Liver (tissue), 9 donors: ENCODE results near the gene UVSSA. TPM values are rescaled to one million over a fixed set of nuclear protein-coding genes. Genes with fewer than 3 reads are reported as not detected.

Experiments
- DNase-seq: peaks from one replicate; pipeline ENCODE4 v3.0.0-alpha.2; 2017; ENCODE audit warnings: low spot score
- H3K27ac ChIP-seq, 2 donors: one replicate each; pipeline ENCODE4 v1.7.0; 2013; ENCODE audit warnings: inconsistent platforms in 2 of 2, low read length in 2 of 2, control low read depth in 1 of 2, low read depth in 1 of 2, mild to moderate bottlenecking in 1 of 2
- H3K27me3 ChIP-seq, 4 donors: one replicate each; pipeline versions ENCODE4 v1.6.1 to v1.7.0; 2013; ENCODE audit warnings: low read length in 3 of 4, inconsistent platforms in 1 of 4, mild to moderate bottlenecking in 1 of 4, moderate library complexity in 1 of 4; ENCODE audit not compliant: control insufficient read depth in 4 of 4, insufficient read depth in 4 of 4
- H3K36me3 ChIP-seq, 4 donors: one replicate each; pipeline versions ENCODE4 v1.6.1 to v1.7.0; 2013; ENCODE audit warnings: low read length in 3 of 4, mild to moderate bottlenecking in 3 of 4, low read depth in 1 of 4, moderate library complexity in 1 of 4; ENCODE audit not compliant: control insufficient read depth in 4 of 4, insufficient read depth in 3 of 4
- H3K4me1 ChIP-seq, 4 donors: one replicate each; pipeline versions ENCODE4 v1.6.1 to v1.7.0; 2013; ENCODE audit warnings: low read length in 3 of 4, mild to moderate bottlenecking in 3 of 4, moderate library complexity in 1 of 4; ENCODE audit not compliant: control insufficient read depth in 4 of 4, insufficient read depth in 4 of 4
- H3K4me3 ChIP-seq, 3 donors: one replicate each; pipeline versions ENCODE4 v1.6.1 to v1.7.0; 2013; ENCODE audit warnings: low read length in 3 of 3, control low read depth in 1 of 3, low read depth in 1 of 3, mild to moderate bottlenecking in 1 of 3
- H3K9ac ChIP-seq, 2 donors: one replicate each; pipeline ENCODE4 v1.7.0; 2013; ENCODE audit warnings: low read length in 2 of 2, mild to moderate bottlenecking in 2 of 2, moderate library complexity in 2 of 2, control low read depth in 1 of 2, low read depth in 1 of 2
- H3K9me3 ChIP-seq, 4 donors: one replicate each; pipeline versions ENCODE4 v1.6.1 to v1.7.0; 2013; ENCODE audit warnings: low read length in 3 of 4; ENCODE audit not compliant: control insufficient read depth in 4 of 4
- FOXA1 ChIP-seq: IDR thresholded peaks from 2 replicates; pipeline ENCODE4 v1.6.1; 2016; ENCODE audit warnings: antibody characterized with exemption
- FOXA2 ChIP-seq: IDR thresholded peaks from 2 replicates; pipeline ENCODE4 v1.6.1; 2016; ENCODE audit warnings: antibody characterized with exemption
- GABPA ChIP-seq, 2 donors: IDR thresholded peaks in 1 of 2; conservative IDR thresholded peaks in 1 of 2; 2 replicates each; pipeline ENCODE4 v1.6.1; 2016; ENCODE audit warnings: antibody characterized with exemption in 2 of 2, mild to moderate bottlenecking in 1 of 2, moderate library complexity in 1 of 2
- HNF4A ChIP-seq, 2 donors: conservative IDR thresholded peaks; 2 replicates each; pipeline ENCODE4 v1.6.1; 2016; ENCODE audit warnings: antibody characterized with exemption in 2 of 2, mild to moderate bottlenecking in 2 of 2
- HNF4G ChIP-seq: IDR thresholded peaks from 2 replicates; pipeline ENCODE4 v1.6.1; 2016; ENCODE audit warnings: antibody characterized with exemption
- JUND ChIP-seq, 2 donors: IDR thresholded peaks; 2 replicates each; pipeline ENCODE4 v1.6.1; 2016; ENCODE audit warnings: antibody characterized with exemption in 2 of 2
- NR2F2 ChIP-seq: IDR thresholded peaks from 2 replicates; pipeline ENCODE4 v1.6.1; 2016; ENCODE audit warnings: antibody characterized with exemption
- RAD21 ChIP-seq, 2 donors: IDR thresholded peaks; 2 replicates each; pipeline ENCODE4 v1.6.1; 2016; ENCODE audit warnings: antibody characterized with exemption in 2 of 2, mild to moderate bottlenecking in 2 of 2
- RXRA ChIP-seq, 2 donors: IDR thresholded peaks; 2 replicates each; pipeline ENCODE4 v1.6.1; 2017 to 2018; ENCODE audit warnings: antibody characterized with exemption in 2 of 2, mild to moderate bottlenecking in 1 of 2
- SP1 ChIP-seq: IDR thresholded peaks from 2 replicates; pipeline ENCODE4 v1.6.1; 2018; ENCODE audit warnings: antibody characterized with exemption, mild to moderate bottlenecking
- TAF1 ChIP-seq: conservative IDR thresholded peaks from 2 replicates; pipeline ENCODE4 v1.6.1; 2016; ENCODE audit warnings: antibody characterized with exemption, mild to moderate bottlenecking
- YY1 ChIP-seq: IDR thresholded peaks from 2 replicates; pipeline ENCODE4 v1.6.1; 2016; ENCODE audit warnings: antibody characterized with exemption, mild to moderate bottlenecking
- WGBS: extraction: QIAGEN DNeasy Blood & Tissue Kit; methylation state at CpG from one replicate; pipeline ENCODE4 v1.1.7; 2013; 5-methylcytosine and 5-hydroxymethylcytosine counted together
- polyA plus RNA-seq, 2 donors: library from polyadenylated mRNA; stranded (reverse) in 1 of 2; unstranded in 1 of 2; fragments of 200-250 nt in 1 of 2; fragments of >200 nt in 1 of 2; fragmentation: Nextera tagmentation in 1 of 2; extraction: Ambion mirVana in 1 of 2; gene quantifications; one replicate each; pipeline versions ENCODE4 v1.2.1 to v1.2.3, GENCODE V29; 2013 to 2015
- total RNA-seq, 2 donors: library from RNA; depleted of rRNA; stranded (reverse); fragments of >200 nt; gene quantifications; one replicate each; pipeline ENCODE4 v1.2.3, GENCODE V29; 2014
- TF ChIP-seq, protein P1 (sequence below): IDR thresholded peaks from 2 replicates; pipeline ENCODE4 v1.6.1; 2016; ENCODE audit warnings: antibody characterized with exemption
- TF ChIP-seq, protein P2 (sequence below): IDR thresholded peaks from 2 replicates; pipeline ENCODE4 v1.6.1; 2016; ENCODE audit warnings: antibody characterized with exemption
- TF ChIP-seq, protein P3 (sequence below): IDR thresholded peaks from 2 replicates; pipeline ENCODE4 v1.6.1; 2016; ENCODE audit warnings: antibody characterized with exemption, mild to moderate bottlenecking
- TF ChIP-seq, protein P4 (sequence below): IDR thresholded peaks from 2 replicates; pipeline ENCODE4 v1.6.1; 2016; ENCODE audit warnings: antibody characterized with exemption
- donor health status: healthy.
- donor health status: healthy.
- donor health status: healthy.
- donor health status: healthy.
- donor health status: healthy.

Gene UVSSA
- total and polyA plus RNA-seq, 4 donors, result 2.2 to 18.3 (median 3.6) TPM

DNA sequence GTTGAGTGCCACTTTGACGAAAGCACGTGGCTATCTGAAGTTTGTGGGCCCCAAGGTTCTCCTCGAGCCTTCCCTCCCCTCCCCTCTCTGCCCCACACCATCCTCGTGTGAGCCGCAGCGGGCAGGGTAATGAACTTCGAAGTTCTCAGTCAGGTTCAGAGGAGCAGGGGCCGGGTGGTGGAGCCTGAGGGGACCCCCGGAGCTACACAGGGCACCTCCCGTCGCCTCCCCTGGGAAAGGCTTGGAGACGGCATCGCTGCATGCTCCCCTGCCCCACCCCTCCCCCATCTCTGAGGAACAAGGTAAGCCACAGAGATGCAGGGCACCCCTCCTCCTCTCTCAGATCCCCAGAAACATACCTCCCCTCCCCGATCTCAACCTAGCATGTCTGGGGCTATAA is 62.1 kb downstream of the UVSSA start:
- Histone ChIP-seq H3K4me1 (peaks cover 0 to 15% (median under 1%) of the 10 kb centered on the region in 4 donors), H3K27ac (no peak overlapping the region), H3K4me3 (no peak overlapping the region), H3K9me3 (no peaks in the 10 kb centered on the region), H3K36me3 (no peaks in the 10 kb centered on the region), H3K9ac (no peak overlapping the region), H3K27me3 (peaks cover 5 to 48% (median 10%) of the 10 kb centered on the region in 4 donors)
- 32% methylated on average over 14 of the region's 14 CpGs for WGBS
- TF ChIP-seq TAF1 (no peak), JUND (IDR thresholded peaks at IDR 0.05) (no peak)
- TF ChIP-seq, protein P1, sequence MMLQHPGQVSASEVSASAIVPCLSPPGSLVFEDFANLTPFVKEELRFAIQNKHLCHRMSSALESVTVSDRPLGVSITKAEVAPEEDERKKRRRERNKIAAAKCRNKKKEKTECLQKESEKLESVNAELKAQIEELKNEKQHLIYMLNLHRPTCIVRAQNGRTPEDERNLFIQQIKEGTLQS, result no peak
- TF ChIP-seq, protein P2, sequence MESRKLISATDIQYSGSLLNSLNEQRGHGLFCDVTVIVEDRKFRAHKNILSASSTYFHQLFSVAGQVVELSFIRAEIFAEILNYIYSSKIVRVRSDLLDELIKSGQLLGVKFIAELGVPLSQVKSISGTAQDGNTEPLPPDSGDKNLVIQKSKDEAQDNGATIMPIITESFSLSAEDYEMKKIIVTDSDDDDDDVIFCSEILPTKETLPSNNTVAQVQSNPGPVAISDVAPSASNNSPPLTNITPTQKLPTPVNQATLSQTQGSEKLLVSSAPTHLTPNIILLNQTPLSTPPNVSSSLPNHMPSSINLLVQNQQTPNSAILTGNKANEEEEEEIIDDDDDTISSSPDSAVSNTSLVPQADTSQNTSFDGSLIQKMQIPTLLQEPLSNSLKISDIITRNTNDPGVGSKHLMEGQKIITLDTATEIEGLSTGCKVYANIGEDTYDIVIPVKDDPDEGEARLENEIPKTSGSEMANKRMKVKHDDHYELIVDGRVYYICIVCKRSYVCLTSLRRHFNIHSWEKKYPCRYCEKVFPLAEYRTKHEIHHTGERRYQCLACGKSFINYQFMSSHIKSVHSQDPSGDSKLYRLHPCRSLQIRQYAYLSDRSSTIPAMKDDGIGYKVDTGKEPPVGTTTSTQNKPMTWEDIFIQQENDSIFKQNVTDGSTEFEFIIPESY, result no peak
- no peak for DNase-seq

DNA sequence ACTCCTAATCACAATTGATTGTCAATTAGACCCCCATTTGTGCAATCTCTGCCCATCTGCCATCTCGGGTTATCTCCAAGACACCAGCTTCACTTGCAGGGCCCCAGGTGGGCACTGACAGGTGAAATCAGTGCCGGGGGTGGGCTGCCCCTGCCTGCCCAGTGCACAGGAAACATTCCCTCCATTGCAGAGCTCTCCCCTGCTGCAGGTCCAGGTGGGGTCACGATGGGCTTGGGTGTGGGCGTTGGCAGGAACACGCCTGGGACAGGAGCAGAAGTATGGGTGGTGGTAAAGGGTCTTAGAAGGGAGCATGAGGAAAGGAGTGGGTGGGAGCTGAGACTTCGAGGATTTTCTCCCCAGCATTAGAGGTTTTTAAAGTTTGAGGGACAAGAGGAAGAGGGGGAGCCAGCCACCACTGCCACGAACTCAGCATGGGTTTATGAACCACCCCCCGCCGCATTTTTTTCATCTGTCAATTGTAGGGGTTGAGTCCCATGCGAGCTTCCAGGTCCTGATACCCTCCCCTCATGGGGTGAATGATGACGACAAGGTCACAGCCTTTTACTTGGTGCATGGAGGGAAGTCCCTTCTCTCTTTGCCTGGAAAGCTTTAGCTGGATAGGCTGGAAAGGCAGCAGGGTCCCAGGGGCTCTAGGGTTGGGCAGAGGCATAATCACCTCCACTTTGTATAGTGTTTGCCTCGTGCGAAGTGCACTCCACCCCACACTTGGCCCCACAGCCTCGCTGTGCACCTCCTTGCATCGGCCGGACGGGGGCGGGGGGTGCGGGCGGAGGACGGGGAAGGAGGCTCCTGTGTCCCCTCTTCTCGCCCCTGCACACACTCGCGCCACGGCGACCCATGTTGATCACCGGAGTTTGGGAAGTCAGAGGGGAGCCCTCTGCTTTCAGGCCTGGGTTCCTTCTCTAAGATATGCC is 62.8 kb downstream of the UVSSA start:
- WGBS, result 41% methylated on average over 27 of the region's 27 CpGs

More for the DNA sequence above, 62.8 kb downstream of the UVSSA start:
- H3K27me3 ChIP-seq, result peaks cover 4 to 42% (median 9%) of the 10 kb centered on the region in 4 donors
- DNase-seq, result no peak
- no peaks in the 10 kb centered on the region for H3K9me3 ChIP-seq
- peaks cover 0 to 15% (median 0%) of the 10 kb centered on the region in 4 donors for H3K4me1 ChIP-seq
- TF ChIP-seq YY1 (no peak), GABPA (IDR thresholded peaks at IDR 0.05 in 1 of 2, conservative IDR thresholded peaks at IDR 0.05 in 1 of 2) (no peak), FOXA2 (no peak), RXRA (IDR thresholded peaks at IDR 0.05) (no peak), FOXA1 (no peak), HNF4A (conservative IDR thresholded peaks at IDR 0.05) (no peak), HNF4G (no peak), TAF1 (no peak), SP1 (no peak), JUND (IDR thresholded peaks at IDR 0.05) (no peak), RAD21 (IDR thresholded peaks at IDR 0.05) (no peak), NR2F2 (no peak)
- TF ChIP-seq, protein P3, sequence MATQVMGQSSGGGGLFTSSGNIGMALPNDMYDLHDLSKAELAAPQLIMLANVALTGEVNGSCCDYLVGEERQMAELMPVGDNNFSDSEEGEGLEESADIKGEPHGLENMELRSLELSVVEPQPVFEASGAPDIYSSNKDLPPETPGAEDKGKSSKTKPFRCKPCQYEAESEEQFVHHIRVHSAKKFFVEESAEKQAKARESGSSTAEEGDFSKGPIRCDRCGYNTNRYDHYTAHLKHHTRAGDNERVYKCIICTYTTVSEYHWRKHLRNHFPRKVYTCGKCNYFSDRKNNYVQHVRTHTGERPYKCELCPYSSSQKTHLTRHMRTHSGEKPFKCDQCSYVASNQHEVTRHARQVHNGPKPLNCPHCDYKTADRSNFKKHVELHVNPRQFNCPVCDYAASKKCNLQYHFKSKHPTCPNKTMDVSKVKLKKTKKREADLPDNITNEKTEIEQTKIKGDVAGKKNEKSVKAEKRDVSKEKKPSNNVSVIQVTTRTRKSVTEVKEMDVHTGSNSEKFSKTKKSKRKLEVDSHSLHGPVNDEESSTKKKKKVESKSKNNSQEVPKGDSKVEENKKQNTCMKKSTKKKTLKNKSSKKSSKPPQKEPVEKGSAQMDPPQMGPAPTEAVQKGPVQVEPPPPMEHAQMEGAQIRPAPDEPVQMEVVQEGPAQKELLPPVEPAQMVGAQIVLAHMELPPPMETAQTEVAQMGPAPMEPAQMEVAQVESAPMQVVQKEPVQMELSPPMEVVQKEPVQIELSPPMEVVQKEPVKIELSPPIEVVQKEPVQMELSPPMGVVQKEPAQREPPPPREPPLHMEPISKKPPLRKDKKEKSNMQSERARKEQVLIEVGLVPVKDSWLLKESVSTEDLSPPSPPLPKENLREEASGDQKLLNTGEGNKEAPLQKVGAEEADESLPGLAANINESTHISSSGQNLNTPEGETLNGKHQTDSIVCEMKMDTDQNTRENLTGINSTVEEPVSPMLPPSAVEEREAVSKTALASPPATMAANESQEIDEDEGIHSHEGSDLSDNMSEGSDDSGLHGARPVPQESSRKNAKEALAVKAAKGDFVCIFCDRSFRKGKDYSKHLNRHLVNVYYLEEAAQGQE, result no peak
- TF ChIP-seq, protein P4, sequence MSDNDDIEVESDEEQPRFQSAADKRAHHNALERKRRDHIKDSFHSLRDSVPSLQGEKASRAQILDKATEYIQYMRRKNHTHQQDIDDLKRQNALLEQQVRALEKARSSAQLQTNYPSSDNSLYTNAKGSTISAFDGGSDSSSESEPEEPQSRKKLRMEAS, result no peak
- TF ChIP-seq, protein P1, result no peak
- TF ChIP-seq, protein P2, result no peak
- no peak overlapping the region for H3K27ac ChIP-seq
- no peak overlapping the region for H3K9ac ChIP-seq
- no peak overlapping the region for H3K4me3 ChIP-seq
- H3K36me3 ChIP-seq, result no peaks in the 10 kb centered on the region
